Activated naive CD8-positive, alpha-beta T cell treated with anti-CD3 and anti-CD28 coated beads, Interleukin-2, amount 10 ng/mL, durations not matched to agents 7 days and 5 days (primary cell): ENCODE measurements around the gene SGIP1. TPM values are rescaled to one million over a fixed set of nuclear protein-coding genes. Genes with fewer than 3 reads are reported as not detected.

Experiments used
- ATAC-seq: fragments of 150-1000 bp; cut with Tn5 transposase; one replicate; pipeline ENCODE4 v1.10.0; 2021; ENCODE audit warnings: low read depth, moderate library complexity
- POLR2A ChIA-PET: fragments of 350-600 bp; sonication (Branson Sonifier 250); formaldehyde crosslinking; loops from one replicate; lab custom pipeline; 2021; ENCODE audit warnings: antibody characterized with exemption; lab: Charles Lee
- DNase-seq: peaks from one replicate; pipeline ENCODE4 v3.0.0; 2021
- H3K27ac Mint-ChIP-seq: one replicate; pipeline ENCODE4 v1.8.0; 2022; ENCODE audit warnings: mild to moderate bottlenecking, mixed read lengths
- H3K27me3 Mint-ChIP-seq: one replicate; pipeline ENCODE4 v1.8.0; 2022; ENCODE audit warnings: mild to moderate bottlenecking, moderate library complexity, mixed read lengths
- H3K36me3 Mint-ChIP-seq: one replicate; pipeline ENCODE4 v1.8.0; 2021; ENCODE audit warnings: mild to moderate bottlenecking, mixed read lengths
- H3K4me1 Mint-ChIP-seq: one replicate; pipeline ENCODE4 v1.8.0; 2021; ENCODE audit warnings: mixed read lengths
- H3K4me3 Mint-ChIP-seq: one replicate; pipeline ENCODE4 v1.8.0; 2022; ENCODE audit warnings: mild to moderate bottlenecking, moderate library complexity, mixed read lengths
- H3K9me3 Mint-ChIP-seq: one replicate; pipeline ENCODE4 v1.8.0; 2021; ENCODE audit warnings: mixed read lengths
- total RNA-seq, 2 experiments: library from RNA; stranded (reverse); gene quantifications; one replicate each; pipeline ENCODE4 v1.2.3, GENCODE V29; 2021

The SGIP1 gene
- total RNA-seq, 2 experiments from 2014 or later: not detected

GRCh38 chr1:66690666-66691381, 156.9 kb downstream of the SGIP1 start:
- peaks cover 4% of the 10 kb centered on the region for H3K27me3 Mint-ChIP-seq
- H3K9me3 Mint-ChIP-seq: no peaks in the 10 kb centered on the region
- no peak overlapping the region for H3K4me3 Mint-ChIP-seq
- POLR2A ChIA-PET: no interaction called here
- DNase-seq (no peak), ATAC-seq (no peak)
- H3K36me3 Mint-ChIP-seq: no peaks in the 10 kb centered on the region
- peaks cover 1% of the 10 kb centered on the region for H3K4me1 Mint-ChIP-seq
- no peak overlapping the region for H3K27ac Mint-ChIP-seq

GRCh38 chr1:66692681-66693080, 158.7 kb downstream of the SGIP1 start:
- peaks cover 1% of the 10 kb centered on the region for H3K4me1 Mint-ChIP-seq
- no peak overlapping the region for H3K4me3 Mint-ChIP-seq
- POLR2A ChIA-PET: no interaction called here
- DNase-seq: no peak
- H3K36me3 Mint-ChIP-seq: no peaks in the 10 kb centered on the region
- peaks cover 6% of the 10 kb centered on the region for H3K27me3 Mint-ChIP-seq
- no peak overlapping the region for H3K27ac Mint-ChIP-seq
- no peak for ATAC-seq
- no peaks in the 10 kb centered on the region for H3K9me3 Mint-ChIP-seq

GRCh38 chr1:66693856-66694255, 159.9 kb downstream of the SGIP1 start:
- H3K27ac Mint-ChIP-seq: no peak overlapping the region
- ATAC-seq: no peak
- no peaks in the 10 kb centered on the region for H3K36me3 Mint-ChIP-seq
- no peak overlapping the region for H3K4me3 Mint-ChIP-seq
- no peaks in the 10 kb centered on the region for H3K9me3 Mint-ChIP-seq
- no peak for DNase-seq
- H3K27me3 Mint-ChIP-seq: peaks cover 6% of the 10 kb centered on the region
- POLR2A ChIA-PET: no interaction called here
- peaks cover 1% of the 10 kb centered on the region for H3K4me1 Mint-ChIP-seq

- H3K9me3 Mint-ChIP-seq: no peaks in the 10 kb centered on the region
- H3K27me3 Mint-ChIP-seq: peaks cover 10% of the 10 kb centered on the region
- ATAC-seq: no peak
- H3K27ac Mint-ChIP-seq: no peak overlapping the region
- H3K36me3 Mint-ChIP-seq: no peaks in the 10 kb centered on the region
- POLR2A ChIA-PET: no interaction called here
- H3K4me3 Mint-ChIP-seq: no peak overlapping the region
- peaks cover 1% of the 10 kb centered on the region for H3K4me1 Mint-ChIP-seq
- no peak for DNase-seq
Observed at GRCh38 chr1:66695116-66695515, 161.2 kb downstream of the SGIP1 start.

- POLR2A ChIA-PET: no interaction called here
- H3K4me1 Mint-ChIP-seq: peaks cover 1% of the 10 kb centered on the region
- H3K27me3 Mint-ChIP-seq: peaks cover 11% of the 10 kb centered on the region
- ATAC-seq: no peak
- H3K27ac Mint-ChIP-seq: no peak overlapping the region
- H3K4me3 Mint-ChIP-seq: no peak overlapping the region
- no peaks in the 10 kb centered on the region for H3K36me3 Mint-ChIP-seq
- H3K9me3 Mint-ChIP-seq: no peaks in the 10 kb centered on the region
- DNase-seq: no peak
Observed at GRCh38 chr1:66696771-66697170, 162.8 kb downstream of the SGIP1 start.

GRCh38 chr1:66699213-66699612, 165.3 kb downstream of the SGIP1 start:
- no peaks in the 10 kb centered on the region for H3K9me3 Mint-ChIP-seq
- H3K4me1 Mint-ChIP-seq: no peaks in the 10 kb centered on the region
- no peak overlapping the region for H3K27ac Mint-ChIP-seq
- no peak overlapping the region for H3K4me3 Mint-ChIP-seq
- DNase-seq: no peak
- H3K36me3 Mint-ChIP-seq: no peaks in the 10 kb centered on the region
- POLR2A ChIA-PET: no interaction called here
- H3K27me3 Mint-ChIP-seq: peaks cover 11% of the 10 kb centered on the region
- no peak for ATAC-seq

- Mint-ChIP-seq H3K4me3 (no peak overlapping the region), H3K27ac (no peak overlapping the region)
- POLR2A ChIA-PET: no interaction called here
Observed at GRCh38 chr1:66704177-66704875, 170.4 kb downstream of the SGIP1 start.

GRCh38 chr1:66705110-66705509, 171.2 kb downstream of the SGIP1 start:
- Mint-ChIP-seq H3K4me1 (no peaks in the 10 kb centered on the region), H3K27ac (no peak overlapping the region), H3K36me3 (no peaks in the 10 kb centered on the region), H3K4me3 (no peak overlapping the region), H3K27me3 (peaks cover 14% of the 10 kb centered on the region), H3K9me3 (no peaks in the 10 kb centered on the region)
- POLR2A ChIA-PET: no interaction called here
- no peak for DNase-seq
- no peak for ATAC-seq

More at GRCh38 chr1:66704177-66704875, 170.4 kb downstream of the SGIP1 start:
- ATAC-seq: no peak
- Mint-ChIP-seq H3K36me3 (no peaks in the 10 kb centered on the region), H3K9me3 (no peaks in the 10 kb centered on the region), H3K4me1 (no peaks in the 10 kb centered on the region), H3K27me3 (peaks cover 13% of the 10 kb centered on the region)
- DNase-seq: no peak

GRCh38 chr1:66711420-66711819, 177.5 kb downstream of the SGIP1 start:
- no peak for ATAC-seq
- POLR2A ChIA-PET: no interaction called here
- H3K4me3 Mint-ChIP-seq: no peak overlapping the region
- H3K27ac Mint-ChIP-seq: no peak overlapping the region
- H3K9me3 Mint-ChIP-seq: no peaks in the 10 kb centered on the region
- H3K36me3 Mint-ChIP-seq: no peaks in the 10 kb centered on the region
- no peak for DNase-seq
- H3K4me1 Mint-ChIP-seq: no peaks in the 10 kb centered on the region
- H3K27me3 Mint-ChIP-seq: peaks cover 21% of the 10 kb centered on the region

GRCh38 chr1:66712839-66713238, 178.9 kb downstream of the SGIP1 start:
- peaks cover 17% of the 10 kb centered on the region for H3K27me3 Mint-ChIP-seq
- POLR2A ChIA-PET: no interaction called here

GRCh38 chr1:66723985-66724384, 190.0 kb downstream of the SGIP1 start:
- POLR2A ChIA-PET: no interaction called here
- peaks cover 25% of the 10 kb centered on the region for H3K27me3 Mint-ChIP-seq
- peaks cover 8% of the 10 kb centered on the region for H3K4me1 Mint-ChIP-seq
- DNase-seq (no peak), ATAC-seq (no peak)
- H3K4me3 Mint-ChIP-seq: no peak overlapping the region
- no peak overlapping the region for H3K27ac Mint-ChIP-seq
- no peaks in the 10 kb centered on the region for H3K9me3 Mint-ChIP-seq
- H3K36me3 Mint-ChIP-seq: no peaks in the 10 kb centered on the region

More at GRCh38 chr1:66712839-66713238, 178.9 kb downstream of the SGIP1 start:
- Mint-ChIP-seq H3K9me3 (no peaks in the 10 kb centered on the region), H3K36me3 (no peaks in the 10 kb centered on the region), H3K4me3 (no peak overlapping the region), H3K27ac (no peak overlapping the region), H3K4me1 (peaks cover 3% of the 10 kb centered on the region)
- DNase-seq (no peak), ATAC-seq (no peak)

GRCh38 chr1:66725885-66726665, 192.1 kb downstream of the SGIP1 start:
- peaks cover 22% of the 10 kb centered on the region for H3K27me3 Mint-ChIP-seq
- no peaks in the 10 kb centered on the region for H3K36me3 Mint-ChIP-seq
- ATAC-seq: peak; percentile 59
- peaks cover 9% of the 10 kb centered on the region for H3K4me1 Mint-ChIP-seq
- H3K9me3 Mint-ChIP-seq: no peaks in the 10 kb centered on the region
- H3K4me3 Mint-ChIP-seq: no peak overlapping the region
- POLR2A ChIA-PET: no interaction called here
- peak; percentile 36 for DNase-seq
- no peak overlapping the region for H3K27ac Mint-ChIP-seq

GRCh38 chr1:66728021-66728420, 194.1 kb downstream of the SGIP1 start:
- Mint-ChIP-seq H3K27ac (no peak overlapping the region), H3K4me3 (no peak overlapping the region), H3K9me3 (no peaks in the 10 kb centered on the region), H3K4me1 (peaks cover 13% of the 10 kb centered on the region), H3K36me3 (no peaks in the 10 kb centered on the region), H3K27me3 (peaks cover 17% of the 10 kb centered on the region)
- POLR2A ChIA-PET: no interaction called here
- DNase-seq (no peak), ATAC-seq (no peak)
